NCI-H146 treated with DMSO at 0.1 percent for 48 hours (cell line): Measurements from ENCODE around the gene KRT7.
"Not testable (repeated sequence)": the region's sequence is repeated elsewhere in the genome, so short reads cannot be mapped to it uniquely, and the experiment has no call there.

ENCODE experiments used
- DNase-seq: peaks from one replicate; lab custom pipeline; 2025; ENCODE audit not compliant: unreplicated experiment; lab: John Stamatoyannopoulos, UW

Gene KRT7

GRCh38 chr12:52254965-52255751, 22.1 kb downstream of the KRT7 start:
- DNase-seq = no peak

- DNase-seq = no peak
These were observed 23.0 kb downstream of the KRT7 start for GRCh38 chr12:52255926-52256583.

GRCh38 chr12:52256584-52256935, 23.5 kb downstream of the KRT7 start:
- DNase-seq = no peak

GRCh38 chr12:52257074-52257551, 24.1 kb downstream of the KRT7 start:
- no peak for DNase-seq

- DNase-seq = not testable (repeated sequence)
These were observed 24.9 kb downstream of the KRT7 start for GRCh38 chr12:52257922-52258321.

GRCh38 chr12:52258335-52258901, 25.4 kb downstream of the KRT7 start:
- DNase-seq = no peak

GRCh38 chr12:52259657-52260243, 26.7 kb downstream of the KRT7 start:
- no peak for DNase-seq

- peak; percentile 39 for DNase-seq
These were observed 27.5 kb downstream of the KRT7 start for GRCh38 chr12:52260361-52261207.

GRCh38 chr12:52261208-52261484, 28.1 kb downstream of the KRT7 start:
- no peak for DNase-seq

- DNase-seq = no peak
These were observed 29.2 kb downstream of the KRT7 start for GRCh38 chr12:52262286-52262685.

- DNase-seq = no peak
These were observed 30.9 kb downstream of the KRT7 start for GRCh38 chr12:52263761-52264434.

GRCh38 chr12:52264435-52264825, 31.4 kb downstream of the KRT7 start:
- DNase-seq = no peak

- DNase-seq = no peak
These were observed 33.5 kb downstream of the KRT7 start for GRCh38 chr12:52266514-52266913.

GRCh38 chr12:52267266-52267665, 34.2 kb downstream of the KRT7 start:
- DNase-seq = no peak

- no peak for DNase-seq
These were observed 34.7 kb downstream of the KRT7 start for GRCh38 chr12:52267699-52268098.

GRCh38 chr12:52268212-52268611, 35.2 kb downstream of the KRT7 start:
- DNase-seq = no peak

- no peak for DNase-seq
These were observed 37.6 kb downstream of the KRT7 start for GRCh38 chr12:52270541-52271070.

GRCh38 chr12:52271158-52271557, 38.1 kb downstream of the KRT7 start:
- DNase-seq = no peak

GRCh38 chr12:52274521-52275120, 41.6 kb downstream of the KRT7 start, which contains the start of gene KRT86:
Gene KRT86, plus strand, starts transcription at chr12:52274645. Its CDS starts 27,272 bp downstream, at chr12:52301917.
- no peak for DNase-seq

GRCh38 chr12:52275686-52276085, 42.6 kb downstream of the KRT7 start:
- DNase-seq = no peak
